Stimulated activated effector memory CD8-positive, alpha-beta T cell treated with anti-CD3 and anti-CD28 coated beads, Interleukin-12 subunit alpha, Interleukin-12 subunit beta, amount 100 ng/mL, for 72 hours (primary cell): ENCODE measurements around the gene ZNF653.

Experiments used
- ATAC-seq: fragments of 150-1000 bp; cut with Tn5 transposase; 2 replicates; pipeline ENCODE4 v1.10.0; 2021
- DNase-seq, 2 donors: peaks; one replicate each; pipeline ENCODE4 v3.0.0; 2021 to 2022; ENCODE audit warnings: low spot score in 2 of 2
- H3K27ac Mint-ChIP-seq: one replicate; pipeline ENCODE4 v1.8.0; 2022; ENCODE audit warnings: mild to moderate bottlenecking, mixed read lengths
- H3K36me3 Mint-ChIP-seq: one replicate; pipeline ENCODE4 v1.8.0; 2022; ENCODE audit warnings: mild to moderate bottlenecking, mixed read lengths
- H3K4me1 Mint-ChIP-seq: one replicate; pipeline ENCODE4 v1.8.0; 2022; ENCODE audit warnings: mixed read lengths
- H3K4me3 Mint-ChIP-seq: one replicate; pipeline ENCODE4 v1.8.0; 2022; ENCODE audit warnings: mild to moderate bottlenecking, mixed read lengths
- H3K9me3 Mint-ChIP-seq: one replicate; pipeline ENCODE4 v1.8.0; 2022; ENCODE audit warnings: mixed read lengths

ZNF653 gene

GRCh38 chr19:11496391-11497163 is 9.1 kb downstream of the ZNF653 start:
- Mint-ChIP-seq H3K4me1 (peaks cover 18% of the 10 kb centered on the region), H3K36me3 (peaks cover 51% of the 10 kb centered on the region), H3K4me3 (no peak overlapping the region), H3K9me3 (no peaks in the 10 kb centered on the region), H3K27ac (no peak overlapping the region)
- ATAC-seq = peak; percentile 77
- peak; percentile 51 to 79 for DNase-seq

- Mint-ChIP-seq H3K4me3 (no peak overlapping the region), H3K4me1 (peaks cover 15% of the 10 kb centered on the region), H3K27ac (no peak overlapping the region), H3K9me3 (no peaks in the 10 kb centered on the region), H3K36me3 (peaks cover 48% of the 10 kb centered on the region)
- ATAC-seq (no peak), DNase-seq (no peak)
These were observed 9.8 kb downstream of the ZNF653 start for GRCh38 chr19:11495885-11496284.

- no peak for ATAC-seq
- Mint-ChIP-seq H3K36me3 (peaks cover 50% of the 10 kb centered on the region), H3K9me3 (no peaks in the 10 kb centered on the region), H3K27ac (no peak overlapping the region), H3K4me1 (peaks cover 18% of the 10 kb centered on the region), H3K4me3 (no peak overlapping the region)
- no peak for DNase-seq
These were observed 10.2 kb downstream of the ZNF653 start for GRCh38 chr19:11495481-11495880.

- no peak overlapping the region for H3K27ac Mint-ChIP-seq
- no peaks in the 10 kb centered on the region for H3K9me3 Mint-ChIP-seq
- H3K4me1 Mint-ChIP-seq = peaks cover 12% of the 10 kb centered on the region
- peaks cover 50% of the 10 kb centered on the region for H3K36me3 Mint-ChIP-seq
- no peak for ATAC-seq
- no peak for DNase-seq
- no peak overlapping the region for H3K4me3 Mint-ChIP-seq
These were observed 10.9 kb downstream of the ZNF653 start for GRCh38 chr19:11494634-11495285.

- Mint-ChIP-seq H3K36me3 (peaks cover 40% of the 10 kb centered on the region), H3K27ac (peak overlapping the region; percentile 80), H3K4me1 (peaks cover 6% of the 10 kb centered on the region), H3K4me3 (no peak overlapping the region), H3K9me3 (no peaks in the 10 kb centered on the region)
- DNase-seq (no peak), ATAC-seq (no peak)
These were observed 16.3 kb downstream of the ZNF653 start for GRCh38 chr19:11489378-11489777.

GRCh38 chr19:11486661-11487503 is 18.8 kb downstream of the ZNF653 start:
- H3K4me3 Mint-ChIP-seq = no peak overlapping the region
- ATAC-seq = no peak
- DNase-seq = no peak
- no peak overlapping the region for H3K27ac Mint-ChIP-seq
- no peaks in the 10 kb centered on the region for H3K9me3 Mint-ChIP-seq
- H3K36me3 Mint-ChIP-seq = peaks cover 35% of the 10 kb centered on the region
- peaks cover 19% of the 10 kb centered on the region for H3K4me1 Mint-ChIP-seq

GRCh38 chr19:11485245-11485837 is 20.3 kb downstream of the ZNF653 start:
- Mint-ChIP-seq H3K36me3 (peaks cover 25% of the 10 kb centered on the region), H3K4me3 (no peak overlapping the region), H3K4me1 (peaks cover 22% of the 10 kb centered on the region), H3K27ac (no peak overlapping the region), H3K9me3 (no peaks in the 10 kb centered on the region)
- DNase-seq = no peak
- no peak for ATAC-seq

- DNase-seq (no peak), ATAC-seq (no peak)
- Mint-ChIP-seq H3K36me3 (peaks cover 15% of the 10 kb centered on the region), H3K27ac (peak overlapping the region; percentile 89), H3K4me1 (peaks cover 31% of the 10 kb centered on the region), H3K9me3 (no peaks in the 10 kb centered on the region), H3K4me3 (peak overlapping the region; percentile 79)
These were observed 22.1 kb downstream of the ZNF653 start for GRCh38 chr19:11483366-11484111.

GRCh38 chr19:11482384-11483050 is 23.1 kb downstream of the ZNF653 start:
- ATAC-seq (peak; percentile 82), DNase-seq (peak; percentile 93 to 94)
- peak overlapping the region; percentile 79 for H3K4me3 Mint-ChIP-seq
- H3K36me3 Mint-ChIP-seq = peaks cover 15% of the 10 kb centered on the region
- no peaks in the 10 kb centered on the region for H3K9me3 Mint-ChIP-seq
- peak overlapping the region; percentile 89 for H3K27ac Mint-ChIP-seq
- peaks cover 34% of the 10 kb centered on the region for H3K4me1 Mint-ChIP-seq

GRCh38 chr19:11481534-11482383 is 23.9 kb downstream of the ZNF653 start:
- peak; percentile 91 for ATAC-seq
- peaks cover 34% of the 10 kb centered on the region for H3K4me1 Mint-ChIP-seq
- peak overlapping the region; percentile 79 for H3K4me3 Mint-ChIP-seq
- H3K36me3 Mint-ChIP-seq = peaks cover 15% of the 10 kb centered on the region
- H3K27ac Mint-ChIP-seq = peak overlapping the region; percentile 89
- H3K9me3 Mint-ChIP-seq = no peaks in the 10 kb centered on the region
- peak; percentile 67 to 86 for DNase-seq

- peaks cover 15% of the 10 kb centered on the region for H3K36me3 Mint-ChIP-seq
- no peaks in the 10 kb centered on the region for H3K9me3 Mint-ChIP-seq
- DNase-seq (no peak), ATAC-seq (no peak)
- peak within 1 kb of the TSS; percentile 89 for H3K27ac Mint-ChIP-seq
- H3K4me3 Mint-ChIP-seq = peak within 1 kb of the TSS; percentile 79
- peaks cover 34% of the 10 kb centered on the region for H3K4me1 Mint-ChIP-seq
These were observed 24.7 kb downstream of the ZNF653 start, which contains the start of gene ELAVL3 for GRCh38 chr19:11480715-11481533. Gene ELAVL3 (minus strand): TSS chr19:11481046. CDS start chr19:11480608, 438 bp downstream.

- Mint-ChIP-seq H3K4me1 (peaks cover 34% of the 10 kb centered on the region), H3K9me3 (no peaks in the 10 kb centered on the region), H3K4me3 (no peak overlapping the region), H3K36me3 (peaks cover 15% of the 10 kb centered on the region), H3K27ac (no peak overlapping the region)
- ATAC-seq (no peak), DNase-seq (no peak)
These were observed 25.5 kb downstream of the ZNF653 start for GRCh38 chr19:11479898-11480714.
